ENCODE results near the gene KIF2A.

Gene KIF2A

GRCh38 chr5:62315376-62316175 is 9.6 kb downstream of the KIF2A start:
- no peak overlapping the region for H3K27ac ChIP-seq

GRCh38 chr5:62316176-62316502 is 10.1 kb downstream of the KIF2A start:
- no peak for TF ChIP-seq CTCF (conservative IDR thresholded peaks at IDR 0.05)
- no peak overlapping the region for H3K27ac ChIP-seq

More at GRCh38 chr5:62315376-62316175, 9.6 kb downstream of the KIF2A start:
- TF ChIP-seq CTCF (conservative IDR thresholded peaks at IDR 0.05): no peak

GRCh38 chr5:62317810-62318209 is 11.8 kb downstream of the KIF2A start:
- TF ChIP-seq CTCF (conservative IDR thresholded peaks at IDR 0.05): no peak
- H3K27ac ChIP-seq: no peak overlapping the region

GRCh38 chr5:62322484-62322883 is 16.5 kb downstream of the KIF2A start:
- no peak overlapping the region for H3K27ac ChIP-seq
- TF ChIP-seq CTCF (conservative IDR thresholded peaks at IDR 0.05): no peak

GRCh38 chr5:62326302-62326701 is 20.3 kb downstream of the KIF2A start:
- no peak for TF ChIP-seq CTCF (conservative IDR thresholded peaks at IDR 0.05)
- H3K27ac ChIP-seq: no peak overlapping the region

GRCh38 chr5:62326702-62327101 is 20.7 kb downstream of the KIF2A start:
- no peak overlapping the region for H3K27ac ChIP-seq

More at GRCh38 chr5:62326702-62327101, 20.7 kb downstream of the KIF2A start:
- no peak for TF ChIP-seq CTCF (conservative IDR thresholded peaks at IDR 0.05)
